SH-SY5Y (cell line): Measurements from ENCODE around the gene RENBP.

Experiments used
- GATA2 ChIP-seq: IDR thresholded peaks from 2 replicates; pipeline ENCODE4 v1.6.1; 2011; ENCODE audit warnings: mild to moderate bottlenecking, low read depth, low read length
- GATA3 ChIP-seq: IDR thresholded peaks from 2 replicates; pipeline ENCODE4 v1.6.1; 2011; ENCODE audit warnings: low read depth, mild to moderate bottlenecking, low read length, moderate library complexity

DNA sequence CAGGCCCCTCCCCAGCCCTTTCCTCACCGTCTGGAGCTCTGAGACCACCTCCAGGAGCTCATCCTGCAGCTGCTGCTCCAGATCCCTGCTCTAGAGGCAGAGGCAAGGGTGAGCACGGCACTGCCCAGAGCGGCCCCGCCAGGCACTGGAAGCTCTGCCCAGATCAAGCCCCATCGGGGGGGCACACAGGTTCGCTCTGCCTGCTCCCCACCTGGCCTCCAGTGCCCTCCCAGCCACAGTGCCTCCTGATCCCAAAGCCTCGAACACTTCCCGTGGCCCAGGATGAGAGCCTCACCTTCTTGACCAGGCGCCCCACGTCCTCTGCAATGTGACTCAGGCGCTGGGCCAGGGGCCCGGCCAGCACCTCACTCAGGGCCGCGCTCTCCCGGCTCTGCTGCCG lies 23.4 kb downstream of the RENBP start:
- TF ChIP-seq GATA2 (no peak), GATA3 (no peak)
